GM23248 (cell line): Measurements from ENCODE around the gene SYVN1.

Experiments used
- EZH2 ChIP-seq: fragments of 200-600 bp; sonication (generic); IDR thresholded peaks from 2 replicates; pipeline ENCODE4 v1.6.1; 2018; ENCODE audit warnings: antibody characterized with exemption, mild to moderate bottlenecking; ENCODE audit not compliant: insufficient read depth, poor library complexity, severe bottlenecking
- EZH2phosphoT487 ChIP-seq: fragments of 200-600 bp; sonication (generic); IDR thresholded peaks from 2 replicates; pipeline ENCODE4 v1.6.1; 2018; ENCODE audit warnings: antibody characterized with exemption, moderate library complexity, mild to moderate bottlenecking, low read depth; ENCODE audit not compliant: insufficient read depth

DNA sequence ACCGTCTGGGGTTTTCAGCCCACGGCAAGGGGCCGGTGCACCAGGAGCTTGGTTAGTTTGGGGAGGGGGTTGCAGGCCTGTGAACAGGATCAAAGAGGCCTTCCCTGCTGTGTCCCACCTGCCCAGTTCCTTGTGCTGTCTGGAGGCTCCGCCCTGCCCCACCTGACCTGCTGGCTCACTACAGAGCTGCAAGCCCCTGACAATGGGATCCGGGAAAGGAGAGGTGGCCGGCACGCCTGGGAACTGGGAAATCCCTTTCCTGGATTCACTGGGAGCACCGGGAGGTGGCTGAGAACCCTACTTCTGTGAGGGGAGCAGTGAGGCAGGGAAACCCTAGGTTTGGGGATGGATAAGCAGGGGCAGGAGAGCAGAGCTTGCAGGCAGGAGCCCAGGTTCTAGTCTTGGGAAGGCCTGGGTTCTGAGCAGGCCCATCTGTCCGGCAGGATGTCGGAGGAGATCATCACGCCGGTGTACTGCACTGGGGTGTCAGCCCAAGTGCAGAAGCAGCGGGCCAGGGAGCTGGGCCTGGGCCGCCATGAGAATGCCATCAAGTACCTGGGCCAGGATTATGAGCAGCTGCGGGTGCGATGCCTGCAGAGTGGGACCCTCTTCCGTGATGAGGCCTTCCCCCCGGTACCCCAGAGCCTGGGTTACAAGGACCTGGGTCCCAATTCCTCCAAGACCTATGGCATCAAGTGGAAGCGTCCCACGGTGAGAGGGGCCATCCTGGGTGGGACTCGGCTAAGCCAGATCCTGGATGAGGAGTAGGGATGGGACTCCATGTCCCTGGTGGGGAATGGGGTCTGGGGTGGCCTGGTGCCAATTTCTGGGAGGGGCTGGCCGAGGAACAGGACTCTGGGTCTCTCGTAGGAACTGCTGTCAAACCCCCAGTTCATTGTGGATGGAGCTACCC, 48.2 kb upstream of the SYVN1 start:
- TF ChIP-seq EZH2 (no peak), EZH2phosphoT487 (no peak)
